ENCODE data around the gene EHBP1.

Gene EHBP1

GRCh38 chr2:63051795-63052333 lies 346.4 kb downstream of the EHBP1 start:
- no peak for DNase-seq (ENCODE audit: low spot score)

GRCh38 chr2:63052411-63053080 lies 347.0 kb downstream of the EHBP1 start:
- no peak for DNase-seq (ENCODE audit: low spot score)

- no peak for DNase-seq (ENCODE audit: low spot score)
These were observed 347.8 kb downstream of the EHBP1 start for GRCh38 chr2:63053081-63053888.

- no peak for DNase-seq (ENCODE audit: low spot score)
These were observed 348.5 kb downstream of the EHBP1 start for GRCh38 chr2:63053889-63054602.

- no peak for DNase-seq (ENCODE audit: low spot score)
These were observed 349.3 kb downstream of the EHBP1 start for GRCh38 chr2:63054841-63055225.

GRCh38 chr2:63055226-63056106 lies 350.0 kb downstream of the EHBP1 start:
- no peak for DNase-seq (ENCODE audit: low spot score)

- DNase-seq (ENCODE audit: low spot score): no peak
These were observed 350.9 kb downstream of the EHBP1 start for GRCh38 chr2:63056107-63057050.

GRCh38 chr2:63057249-63058143 lies 352.0 kb downstream of the EHBP1 start:
- DNase-seq (ENCODE audit: low spot score): no peak

- no peak for DNase-seq (ENCODE audit: low spot score)
These were observed 352.8 kb downstream of the EHBP1 start for GRCh38 chr2:63058144-63058920.

- DNase-seq (ENCODE audit: low spot score): no peak
These were observed 353.6 kb downstream of the EHBP1 start for GRCh38 chr2:63058921-63059792.

GRCh38 chr2:63059793-63060471 lies 354.4 kb downstream of the EHBP1 start:
- DNase-seq (ENCODE audit: low spot score): no peak

GRCh38 chr2:63060472-63060991 lies 355.0 kb downstream of the EHBP1 start:
- no peak for DNase-seq (ENCODE audit: low spot score)

GRCh38 chr2:63064197-63064596 lies 358.7 kb downstream of the EHBP1 start:
- no peak for DNase-seq (ENCODE audit: low spot score)

- DNase-seq (ENCODE audit: low spot score): no peak
These were observed 359.1 kb downstream of the EHBP1 start for GRCh38 chr2:63064661-63065060.

- no peak for DNase-seq (ENCODE audit: low spot score)
These were observed 360.8 kb downstream of the EHBP1 start for GRCh38 chr2:63066265-63066664.

GRCh38 chr2:63066838-63067237 lies 361.3 kb downstream of the EHBP1 start:
- DNase-seq (ENCODE audit: low spot score): no peak

GRCh38 chr2:63071664-63072063 lies 366.2 kb downstream of the EHBP1 start:
- no peak for DNase-seq (ENCODE audit: low spot score)

Data from RKO (cell line).